GM13976 (cell line): ENCODE measurements around the gene EMILIN2.

Experiments
- DNase-seq: peaks from one replicate; pipeline ENCODE4 v3.0.0; 2012; ENCODE audit warnings: low spot score
- in situ Hi-C: fragments of 300-500 bp; cut with MboI; formaldehyde crosslinking; loops from one replicate; pipeline ENCODE4 v1.12.0; 2022; ENCODE audit warnings: low sequenced_read_pairs, mixed read lengths, inconsistent platforms; ENCODE audit not compliant: unreplicated experiment
- TF ChIP-seq, protein P1 (sequence below): IDR thresholded peaks from 2 replicates; pipeline ENCODE4 v1.5.1; 2012; ENCODE audit warnings: borderline replicate concordance, mild to moderate bottlenecking; ENCODE audit not compliant: insufficient read depth; ENCODE audit errors: extremely low read depth, missing control alignments, control extremely low read depth

Gene EMILIN2

DNA sequence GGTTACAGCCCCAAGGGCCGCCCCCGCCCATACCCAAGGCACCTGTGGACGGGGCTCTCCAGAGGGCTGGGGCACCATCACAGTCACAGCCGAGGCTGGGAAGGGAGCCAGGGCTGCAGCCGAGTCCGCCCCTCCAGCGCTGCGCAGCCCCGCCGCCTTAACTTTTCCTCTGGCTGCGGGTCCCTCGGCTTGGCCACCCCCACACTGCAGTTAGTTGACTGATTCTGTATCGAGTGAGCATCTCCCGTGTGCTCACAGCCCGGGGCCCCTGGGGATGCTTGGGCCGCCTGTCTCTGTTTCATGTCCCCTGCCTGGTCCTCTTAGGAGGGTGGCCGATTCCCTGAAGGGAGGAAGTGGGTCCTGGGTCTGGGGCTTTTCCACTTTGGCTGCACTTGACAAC lies 33.7 kb downstream of the EMILIN2 start:
- in situ Hi-C loops: no loop called here
- no peak for DNase-seq
- TF ChIP-seq, protein P1, sequence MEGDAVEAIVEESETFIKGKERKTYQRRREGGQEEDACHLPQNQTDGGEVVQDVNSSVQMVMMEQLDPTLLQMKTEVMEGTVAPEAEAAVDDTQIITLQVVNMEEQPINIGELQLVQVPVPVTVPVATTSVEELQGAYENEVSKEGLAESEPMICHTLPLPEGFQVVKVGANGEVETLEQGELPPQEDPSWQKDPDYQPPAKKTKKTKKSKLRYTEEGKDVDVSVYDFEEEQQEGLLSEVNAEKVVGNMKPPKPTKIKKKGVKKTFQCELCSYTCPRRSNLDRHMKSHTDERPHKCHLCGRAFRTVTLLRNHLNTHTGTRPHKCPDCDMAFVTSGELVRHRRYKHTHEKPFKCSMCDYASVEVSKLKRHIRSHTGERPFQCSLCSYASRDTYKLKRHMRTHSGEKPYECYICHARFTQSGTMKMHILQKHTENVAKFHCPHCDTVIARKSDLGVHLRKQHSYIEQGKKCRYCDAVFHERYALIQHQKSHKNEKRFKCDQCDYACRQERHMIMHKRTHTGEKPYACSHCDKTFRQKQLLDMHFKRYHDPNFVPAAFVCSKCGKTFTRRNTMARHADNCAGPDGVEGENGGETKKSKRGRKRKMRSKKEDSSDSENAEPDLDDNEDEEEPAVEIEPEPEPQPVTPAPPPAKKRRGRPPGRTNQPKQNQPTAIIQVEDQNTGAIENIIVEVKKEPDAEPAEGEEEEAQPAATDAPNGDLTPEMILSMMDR: no peak

DNA sequence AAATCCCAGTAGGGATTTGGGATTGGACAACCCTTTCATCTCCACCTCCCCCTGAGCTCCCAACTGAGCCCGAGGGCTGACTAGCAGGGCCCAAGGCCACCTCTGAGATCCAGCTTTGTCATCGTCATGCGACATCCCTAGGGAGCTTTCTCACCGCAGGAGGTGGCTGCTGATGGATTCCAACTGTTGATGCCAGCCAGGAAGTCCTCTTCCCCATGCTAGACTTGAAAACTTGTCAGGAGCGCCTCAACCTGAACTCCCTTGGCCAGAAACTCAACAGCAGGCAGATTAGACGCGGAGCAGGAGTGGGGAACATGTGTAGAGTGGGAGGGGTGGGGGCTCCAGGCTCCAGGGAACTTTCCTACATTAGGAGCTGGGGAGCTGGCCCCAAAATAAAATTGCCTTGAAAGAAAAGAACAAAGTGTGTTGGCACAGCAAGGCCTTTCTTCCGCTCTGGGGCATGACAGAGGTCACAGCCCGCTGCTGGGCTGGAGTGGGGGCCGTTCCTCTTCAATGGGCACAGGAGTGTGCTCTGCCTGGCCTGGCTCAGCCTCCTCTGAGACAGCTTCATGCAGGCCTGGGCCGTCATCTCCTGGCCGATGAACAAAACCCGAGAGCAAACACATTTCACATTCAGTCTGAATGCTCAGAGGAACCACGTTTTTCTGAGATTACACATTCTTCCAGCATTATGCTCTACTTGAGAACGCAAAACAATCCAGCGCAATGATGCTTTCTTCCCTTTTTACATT lies 34.5 kb downstream of the EMILIN2 start:
- in situ Hi-C loops: no loop called here
- TF ChIP-seq, protein P1: no peak
- no peak for DNase-seq

DNA sequence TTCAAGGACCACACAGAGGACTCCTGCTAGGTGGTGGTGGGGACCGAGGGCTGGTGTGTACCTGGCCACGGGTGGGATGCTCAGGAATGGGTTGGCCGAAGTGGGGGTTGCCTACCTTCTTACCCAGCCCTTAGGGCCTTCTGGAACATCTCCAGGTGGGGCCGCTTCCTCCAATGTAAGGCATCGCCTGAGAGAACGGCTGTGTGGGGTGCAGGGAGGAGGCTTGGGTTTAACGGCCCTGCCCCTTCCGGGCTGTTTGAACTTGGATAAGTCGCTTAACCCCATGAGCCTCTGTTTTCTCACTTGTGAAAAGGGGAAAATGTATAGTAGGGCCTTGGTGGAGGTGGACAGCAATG lies 35.0 kb downstream of the EMILIN2 start:
- TF ChIP-seq, protein P1: no peak
- in situ Hi-C loops: no loop called here
- DNase-seq: no peak

DNA sequence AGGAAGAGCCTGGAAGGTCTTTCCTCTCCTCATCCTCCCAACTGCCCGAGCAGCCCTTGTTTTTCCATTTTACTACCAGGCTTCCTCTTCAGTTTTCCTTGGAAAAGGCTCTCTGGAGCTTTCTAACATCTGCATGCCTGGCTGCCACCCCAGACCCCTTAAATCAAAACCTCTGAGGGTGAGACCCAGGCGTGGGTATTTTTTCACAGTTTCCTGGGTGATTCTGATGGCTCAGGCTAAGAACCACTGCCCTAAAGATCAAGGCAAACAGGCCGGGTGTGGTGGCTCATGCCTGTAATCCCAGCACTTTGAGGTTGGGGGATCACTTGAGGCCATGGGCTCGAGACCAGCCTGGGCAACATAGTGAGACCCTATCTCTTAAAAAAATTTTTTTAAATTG lies 35.4 kb downstream of the EMILIN2 start:
- TF ChIP-seq, protein P1: no peak
- no peak for DNase-seq
- in situ Hi-C loops: no loop called here

DNA sequence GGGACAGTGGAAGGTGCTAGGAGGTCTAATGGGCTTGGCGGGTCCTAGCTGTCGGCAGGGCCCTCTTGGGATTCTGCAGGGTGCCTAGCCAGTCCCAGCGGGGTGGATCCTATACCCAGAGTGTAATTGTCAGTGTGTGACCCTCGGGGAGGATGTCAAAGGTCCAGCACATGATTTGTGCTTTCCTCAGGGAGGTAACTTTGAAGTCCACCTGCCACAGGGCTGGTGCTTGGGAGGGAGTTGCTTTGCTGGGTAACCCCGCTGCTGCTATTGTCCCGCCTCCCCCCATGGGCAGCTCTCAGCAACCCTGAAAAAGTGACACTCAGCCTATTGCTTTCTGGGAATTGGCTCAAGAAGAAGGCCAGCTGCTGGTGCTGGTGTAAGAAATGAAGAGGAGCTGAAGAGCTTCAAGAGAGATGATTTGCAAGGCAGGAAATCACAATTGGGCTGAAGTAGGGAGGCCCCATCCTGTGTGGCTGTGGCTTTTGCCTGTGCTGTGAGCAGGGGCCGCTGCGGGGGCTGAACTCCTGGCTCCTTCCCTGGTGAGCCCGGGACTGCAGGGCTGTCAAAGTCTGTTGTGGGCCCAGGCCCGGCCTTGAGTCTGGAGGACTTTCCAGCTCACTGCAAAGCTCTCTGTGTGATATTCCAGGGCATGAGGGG lies 36.4 kb downstream of the EMILIN2 start:
- TF ChIP-seq, protein P1: no peak
- DNase-seq: peak; percentile 70

DNA sequence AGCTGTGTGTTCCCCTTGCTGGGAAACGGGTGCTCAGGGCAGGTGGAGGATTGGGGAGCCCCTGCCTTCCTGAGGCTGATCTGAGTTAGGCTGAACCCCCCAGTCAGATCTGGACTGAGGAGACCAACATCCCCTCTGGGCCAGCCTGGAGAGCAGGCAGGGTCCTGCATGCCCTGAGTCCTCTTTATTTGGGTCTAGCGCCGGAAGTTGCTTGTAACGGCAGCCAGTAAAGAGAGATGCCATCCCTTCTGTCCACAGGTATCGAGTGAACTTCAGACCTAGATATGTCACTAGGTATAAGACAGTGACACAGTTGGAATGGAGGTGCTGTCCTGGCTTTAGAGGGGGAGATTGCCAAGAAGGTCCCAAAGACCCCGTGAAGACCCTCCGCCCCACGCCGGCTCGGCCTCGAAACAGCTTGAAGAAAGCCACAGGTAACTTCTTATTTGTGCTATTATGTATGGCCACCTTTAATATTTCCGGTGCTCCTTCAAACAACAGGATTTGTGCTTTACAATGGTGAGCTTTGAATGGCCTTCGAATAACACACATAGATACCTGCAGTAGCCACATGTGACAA lies 38.0 kb downstream of the EMILIN2 start:
- in situ Hi-C loops: no loop called here
- DNase-seq: no peak
- TF ChIP-seq, protein P1: no peak

More for the DNA sequence above, 36.4 kb downstream of the EMILIN2 start:
- in situ Hi-C loops: no loop called here
